ENCODE data around the gene MYBBP1A.

MYBBP1A gene

GRCh38 chr17:4498461-4499397, 56.5 kb downstream of the MYBBP1A start, which contains the start of gene SPNS2:
TSS of gene SPNS2 (plus strand) at chr17:4498881. CDS start at chr17:4499048, 167 bp downstream.
- peak; percentile 61 for DNase-seq

GRCh38 chr17:4497101-4497824, 57.9 kb downstream of the MYBBP1A start:
- DNase-seq: no peak

GRCh38 chr17:4492721-4493561, 62.2 kb downstream of the MYBBP1A start:
- DNase-seq: no peak

DNA sequence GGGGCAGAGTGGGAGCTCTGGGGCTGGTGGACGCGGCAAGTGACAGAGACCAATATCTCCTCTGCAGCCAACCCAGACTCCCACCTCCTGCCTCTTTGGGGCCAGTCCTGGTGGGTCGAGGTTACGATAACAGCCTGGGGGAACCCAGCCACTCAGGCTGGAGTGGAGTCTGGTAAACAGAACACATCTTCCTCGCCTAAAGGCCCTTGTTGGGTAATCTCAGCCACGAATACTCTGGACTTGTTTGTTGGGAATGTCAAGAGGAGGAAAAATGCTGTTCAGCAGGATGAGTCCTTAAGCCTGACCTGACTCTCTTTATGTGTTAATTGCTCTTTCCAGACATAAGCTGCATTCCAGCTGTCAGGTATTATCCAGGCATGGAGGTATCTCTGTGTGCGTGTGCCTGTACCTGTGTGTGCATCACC, 64.5 kb downstream of the MYBBP1A start:
- no peak for DNase-seq

DNA sequence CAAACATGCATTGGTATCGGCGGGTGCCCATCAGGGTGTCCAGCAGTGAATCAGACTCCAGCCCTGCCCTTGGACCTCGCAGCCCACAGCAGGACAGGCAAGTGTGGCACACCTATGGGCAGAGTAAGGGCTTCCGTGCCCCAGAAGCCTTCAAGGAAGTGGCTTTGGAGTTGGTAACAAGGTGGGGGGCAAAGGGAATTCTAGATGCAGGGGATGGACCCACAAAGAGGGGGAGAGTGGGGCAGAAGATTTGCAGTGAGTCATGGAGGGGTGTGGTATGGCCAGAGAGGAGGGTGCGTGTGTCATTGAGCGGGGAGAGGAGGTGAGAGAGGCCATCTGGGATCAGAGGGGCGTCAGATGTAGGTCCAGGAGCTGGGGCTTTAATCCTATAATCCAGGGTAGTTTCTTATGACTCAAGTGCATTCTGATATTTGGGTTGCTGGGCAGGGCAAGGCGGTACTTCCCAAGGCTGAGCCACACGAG, 65.0 kb downstream of the MYBBP1A start:
- no peak for DNase-seq

GRCh38 chr17:4488989-4489595, 66.1 kb downstream of the MYBBP1A start:
- DNase-seq: no peak

Data from stimulated activated CD4-positive, alpha-beta T cell treated with anti-CD3 and anti-CD28 coated beads, Interleukin-4, amount 100 ng/mL, for 24 hours (primary cell).